Sciatic nerve (tissue), 2 donors: Measurements from ENCODE around the gene SLU7. TPM values are rescaled to one million over a fixed set of nuclear protein-coding genes. Genes with fewer than 3 reads are reported as not detected.

Experiments used
- ATAC-seq: fragments of 200-7000 bp; cut with Tn5 transposase; one replicate; pipeline ENCODE4 v1.9.1; 2020; ENCODE audit warnings: mild to moderate bottlenecking, moderate library complexity
- DNase-seq: peaks from one replicate; pipeline ENCODE4 v3.0.0-alpha.2; 2020; ENCODE audit warnings: low spot score
- intact Hi-C: fragments of 100-400 bp; cut with DNase I; formaldehyde crosslinking; loops from one replicate; pipeline ENCODE4 v1.14.2; 2022
- total RNA-seq: library from RNA; stranded (reverse); fragmentation: NEBNext Ultra II Directional; extraction: Animal tissue kit (Norgen Biotek cat#: 25700); gene quantifications from one replicate; pipeline ENCODE4 v1.2.1, GENCODE V29; 2021
- donor health status: DM: no; HTN: no; CAD: no.
- donor health status: DM: no; HTN: no; CAD: no.

The SLU7 gene
- total RNA-seq, 1 donor from 2014 or later: 60.7 TPM

DNA sequence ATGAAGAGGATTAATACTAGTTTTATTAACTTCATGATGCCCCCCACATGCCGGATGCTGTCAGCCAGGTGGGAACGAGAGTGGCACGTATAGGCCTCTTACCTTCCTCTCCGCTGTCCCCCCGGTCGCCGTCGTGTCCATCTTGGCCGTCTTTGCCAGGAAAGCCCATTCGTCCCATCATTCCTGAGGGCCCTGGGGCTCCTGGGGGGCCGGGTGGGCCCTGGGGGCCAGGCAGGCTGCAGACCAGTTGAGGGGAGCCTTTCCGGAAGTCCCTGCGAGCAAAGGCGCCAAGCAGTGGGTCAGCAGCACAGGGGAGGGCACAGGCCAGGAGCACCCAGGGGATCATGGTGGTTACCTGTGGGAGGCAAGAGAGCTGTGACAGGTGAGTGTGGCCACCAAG, 64.2 kb downstream of the SLU7 start:
- DNase-seq: no peak
- no peak for ATAC-seq
- intact Hi-C loops: no loop called here

DNA sequence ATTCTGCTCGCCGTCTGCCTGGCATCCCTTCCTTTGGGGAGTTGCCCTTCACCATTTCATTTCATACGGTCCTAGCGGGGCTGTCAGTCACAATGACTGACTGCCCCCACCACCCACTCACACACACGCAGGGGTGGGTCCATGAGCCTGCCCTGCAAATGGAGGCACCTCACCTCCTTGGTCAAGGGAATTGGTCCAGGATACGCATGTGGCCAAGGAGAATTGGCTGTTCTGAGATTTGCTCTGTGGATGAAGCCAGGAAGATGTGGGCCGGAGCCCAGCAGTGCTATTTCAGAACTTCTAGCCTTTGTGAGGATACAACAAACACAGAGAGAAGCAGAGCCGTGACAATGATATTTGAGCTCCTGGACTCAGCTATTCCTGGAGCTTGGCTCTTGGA, 65.5 kb downstream of the SLU7 start:
- intact Hi-C loops: no loop called here
- peak; percentile 68 for ATAC-seq
- no peak for DNase-seq

DNA sequence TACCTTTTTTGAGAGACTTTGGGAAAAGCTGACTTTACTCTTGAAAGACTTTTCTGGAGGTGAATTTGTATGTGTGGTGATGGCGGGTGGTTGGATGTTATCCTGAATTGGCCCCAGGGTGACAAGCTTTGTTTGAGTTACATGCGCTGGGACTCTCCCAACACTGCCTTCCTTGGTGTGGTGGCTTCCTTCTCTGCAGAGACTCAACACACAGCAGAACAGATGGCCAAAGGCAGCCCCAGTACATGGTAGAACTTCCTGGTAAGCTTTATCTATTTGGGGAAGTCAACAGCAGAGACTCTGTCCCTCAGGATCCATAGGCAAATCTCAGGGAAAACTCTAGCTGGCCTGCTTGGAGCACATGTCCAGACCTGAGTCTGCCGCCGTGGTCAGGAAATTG, 66.6 kb downstream of the SLU7 start:
- ATAC-seq (no peak), DNase-seq (no peak)
- intact Hi-C loops: no loop called here

Other genes starting within 250 kb of the SLU7 start
- not detected for gene FABP6, start 189.6 kb downstream of the SLU7 start, total RNA-seq
- 3.3 TPM for gene CCNJL, start 106.5 kb downstream of the SLU7 start, total RNA-seq
- gene C1QTNF2, start 48.5 kb downstream of the SLU7 start, total RNA-seq: 4.9 TPM
- gene FAM200C, start 19.0 kb downstream of the SLU7 start, total RNA-seq: 10.8 TPM
- 3.0 TPM for gene PTTG1, start 2.8 kb upstream of the SLU7 start, total RNA-seq